ENCODE results near the gene UGGT1. TPM values are rescaled to one million over a fixed set of nuclear protein-coding genes. Genes with fewer than 3 reads are reported as not detected.

UGGT1 gene
- total RNA-seq, 1 donor from 2014 or later: 45.9 TPM

DNA sequence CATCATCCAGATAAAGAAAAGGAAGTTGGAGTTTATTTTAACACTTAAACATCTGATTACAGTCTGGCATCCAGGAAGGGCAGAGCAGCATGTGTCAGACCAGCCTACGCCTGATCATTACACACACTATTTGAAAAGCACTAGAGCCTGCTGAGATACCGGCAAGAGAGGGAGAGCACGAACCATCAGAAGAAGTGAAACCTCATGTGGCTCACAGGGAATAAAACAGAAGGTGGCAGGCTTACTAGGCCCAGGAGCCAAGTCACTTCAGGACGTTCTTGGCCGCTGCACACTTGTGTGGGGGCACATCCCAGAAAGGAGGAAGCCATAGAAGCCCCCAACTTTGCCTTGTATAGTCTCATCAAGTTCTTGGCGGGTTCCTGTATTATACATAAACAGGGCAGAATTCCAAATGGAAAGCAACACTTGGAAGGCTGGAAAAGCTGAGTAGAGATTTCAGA, 105.5 kb downstream of the UGGT1 start:
- peaks cover 6% of the 10 kb centered on the region for H3K36me3 ChIP-seq
- peaks cover 14% of the 10 kb centered on the region for H3K4me1 ChIP-seq
- intact Hi-C loops (cut with DNase I): no loop called here
- H3K4me3 ChIP-seq: no peak overlapping the region
- no peaks in the 10 kb centered on the region for H3K27me3 ChIP-seq
- no peaks in the 10 kb centered on the region for H3K9me3 ChIP-seq
- ATAC-seq: peak; percentile 87
- H3K27ac ChIP-seq: no peak overlapping the region
- no peak for DNase-seq
- TF ChIP-seq, protein P1, sequence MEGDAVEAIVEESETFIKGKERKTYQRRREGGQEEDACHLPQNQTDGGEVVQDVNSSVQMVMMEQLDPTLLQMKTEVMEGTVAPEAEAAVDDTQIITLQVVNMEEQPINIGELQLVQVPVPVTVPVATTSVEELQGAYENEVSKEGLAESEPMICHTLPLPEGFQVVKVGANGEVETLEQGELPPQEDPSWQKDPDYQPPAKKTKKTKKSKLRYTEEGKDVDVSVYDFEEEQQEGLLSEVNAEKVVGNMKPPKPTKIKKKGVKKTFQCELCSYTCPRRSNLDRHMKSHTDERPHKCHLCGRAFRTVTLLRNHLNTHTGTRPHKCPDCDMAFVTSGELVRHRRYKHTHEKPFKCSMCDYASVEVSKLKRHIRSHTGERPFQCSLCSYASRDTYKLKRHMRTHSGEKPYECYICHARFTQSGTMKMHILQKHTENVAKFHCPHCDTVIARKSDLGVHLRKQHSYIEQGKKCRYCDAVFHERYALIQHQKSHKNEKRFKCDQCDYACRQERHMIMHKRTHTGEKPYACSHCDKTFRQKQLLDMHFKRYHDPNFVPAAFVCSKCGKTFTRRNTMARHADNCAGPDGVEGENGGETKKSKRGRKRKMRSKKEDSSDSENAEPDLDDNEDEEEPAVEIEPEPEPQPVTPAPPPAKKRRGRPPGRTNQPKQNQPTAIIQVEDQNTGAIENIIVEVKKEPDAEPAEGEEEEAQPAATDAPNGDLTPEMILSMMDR (IDR thresholded peaks at IDR 0.05): no peak

DNA sequence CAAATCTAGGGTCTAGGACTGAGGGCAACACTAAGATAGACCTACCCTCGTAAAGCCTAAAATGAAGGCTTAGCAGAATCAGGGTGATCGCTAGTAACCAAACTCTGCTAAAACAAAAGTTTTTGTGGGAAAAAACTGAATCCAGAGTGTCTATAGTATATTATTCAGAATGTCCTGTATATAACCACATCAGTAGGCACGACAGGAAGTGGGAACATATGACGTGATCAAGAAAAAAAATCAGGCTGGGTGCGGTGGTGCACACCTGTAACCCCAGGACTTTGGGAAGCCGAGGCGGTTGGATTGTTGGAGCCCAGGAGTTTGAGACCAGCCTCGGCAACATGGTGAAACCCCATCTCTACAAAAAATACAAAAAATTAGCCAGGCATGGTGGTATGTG, 106.1 kb downstream of the UGGT1 start:
- TF ChIP-seq, protein P1 (IDR thresholded peaks at IDR 0.05): no peak
- DNase-seq (no peak), ATAC-seq (no peak)
- no peaks in the 10 kb centered on the region for H3K27me3 ChIP-seq
- peaks cover 14% of the 10 kb centered on the region for H3K4me1 ChIP-seq
- intact Hi-C loops (cut with DNase I): no loop called here
- H3K36me3 ChIP-seq: peaks cover under 1% of the 10 kb centered on the region
- no peak overlapping the region for H3K27ac ChIP-seq
- no peak overlapping the region for H3K4me3 ChIP-seq
- no peaks in the 10 kb centered on the region for H3K9me3 ChIP-seq

DNA sequence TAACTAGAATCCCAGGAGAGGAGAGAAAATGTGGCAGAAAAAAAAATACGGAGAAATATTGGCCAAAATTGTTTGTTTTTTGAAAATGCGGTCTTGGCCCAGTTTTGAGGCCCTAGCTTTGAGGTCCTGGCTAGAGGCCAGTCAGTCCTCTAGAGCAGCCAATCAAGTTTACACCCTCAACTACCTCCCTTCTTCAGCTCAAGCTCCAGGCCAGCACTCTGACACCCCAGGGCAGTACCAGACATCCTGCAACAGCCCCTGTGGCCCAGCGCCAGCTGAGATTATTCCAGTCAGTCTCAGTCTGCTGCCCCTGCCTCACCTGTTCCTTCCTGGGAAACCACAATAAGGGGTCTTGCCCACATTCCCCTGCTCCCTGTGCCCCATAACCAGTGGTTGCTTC, 107.7 kb downstream of the UGGT1 start:
- no peak overlapping the region for H3K4me3 ChIP-seq
- intact Hi-C loops (cut with DNase I): no loop called here
- TF ChIP-seq, protein P1 (IDR thresholded peaks at IDR 0.05): no peak
- no peak overlapping the region for H3K27ac ChIP-seq
- peaks cover 14% of the 10 kb centered on the region for H3K4me1 ChIP-seq
- no peak for DNase-seq
- no peaks in the 10 kb centered on the region for H3K36me3 ChIP-seq
- no peak for ATAC-seq
- no peaks in the 10 kb centered on the region for H3K27me3 ChIP-seq
- no peaks in the 10 kb centered on the region for H3K9me3 ChIP-seq

DNA sequence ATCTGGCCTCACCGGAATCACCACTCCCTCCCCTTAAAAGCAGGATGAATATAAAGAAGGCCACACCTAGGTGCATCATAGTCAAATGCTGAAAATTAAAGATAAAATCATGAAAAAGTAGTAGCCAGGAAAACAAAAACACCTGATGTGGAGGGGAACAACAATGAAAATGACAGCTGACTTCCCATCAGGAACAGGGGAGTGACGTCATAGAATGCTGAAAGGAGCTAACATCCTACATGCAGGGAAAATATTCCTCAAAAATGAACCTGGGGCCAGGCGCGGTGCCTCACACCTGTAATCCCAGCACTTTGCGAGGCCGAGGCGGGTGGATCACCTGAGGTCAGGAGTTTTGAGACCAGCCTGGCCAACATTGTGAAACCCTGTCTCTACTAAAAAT, 108.1 kb downstream of the UGGT1 start:
- ATAC-seq: no peak
- no peak for DNase-seq
- TF ChIP-seq, protein P1 (IDR thresholded peaks at IDR 0.05): no peak
- Histone ChIP-seq H3K36me3 (no peaks in the 10 kb centered on the region), H3K9me3 (no peaks in the 10 kb centered on the region), H3K4me1 (peaks cover 14% of the 10 kb centered on the region), H3K27me3 (no peaks in the 10 kb centered on the region), H3K27ac (no peak overlapping the region), H3K4me3 (no peak overlapping the region)
- intact Hi-C loops (cut with DNase I): no loop called here

DNA sequence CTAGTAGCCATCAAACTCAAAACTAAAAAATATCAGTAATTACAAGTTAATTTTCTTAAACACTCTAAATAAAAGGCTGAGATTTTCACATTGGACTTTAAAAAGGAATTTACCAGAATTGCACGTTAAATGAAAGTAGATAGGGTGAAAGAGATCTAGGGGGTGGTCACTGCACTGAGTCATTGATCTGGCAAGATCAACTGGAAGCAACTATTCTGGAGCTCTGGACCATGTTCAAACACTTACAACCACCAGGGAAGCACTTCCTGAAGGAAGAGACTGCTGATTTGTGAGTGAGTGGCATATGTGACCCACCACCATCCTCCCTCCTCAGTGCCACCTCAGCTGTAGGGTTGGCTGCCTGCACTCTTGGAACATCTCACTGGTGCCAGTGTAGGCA, 111.8 kb downstream of the UGGT1 start:
- TF ChIP-seq, protein P1 (IDR thresholded peaks at IDR 0.05): no peak
- no peak for DNase-seq
- no peak overlapping the region for H3K27ac ChIP-seq
- no peaks in the 10 kb centered on the region for H3K36me3 ChIP-seq
- intact Hi-C loops (cut with DNase I): no loop called here
- no peak overlapping the region for H3K4me3 ChIP-seq
- H3K27me3 ChIP-seq: no peaks in the 10 kb centered on the region
- peaks cover 4% of the 10 kb centered on the region for H3K9me3 ChIP-seq
- no peaks in the 10 kb centered on the region for H3K4me1 ChIP-seq
- ATAC-seq: no peak

DNA sequence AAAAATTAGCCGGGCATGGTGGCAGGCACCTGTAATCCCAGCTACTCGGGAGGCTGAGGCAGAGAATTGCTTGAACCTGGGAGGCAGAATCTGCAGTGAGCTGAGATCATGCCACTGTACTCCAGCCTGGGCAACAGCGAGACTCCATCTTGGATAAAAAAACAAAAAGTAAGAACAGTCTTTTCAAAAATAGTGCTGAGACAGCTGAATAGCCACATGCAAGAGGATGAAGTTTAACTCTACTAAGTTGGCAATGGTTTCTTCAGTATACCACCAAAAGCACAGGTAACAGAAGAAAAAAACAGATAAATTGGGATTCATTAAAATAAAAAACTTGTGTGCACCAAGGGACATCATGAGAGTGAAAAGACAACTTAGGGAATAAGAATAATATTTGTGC, 115.2 kb downstream of the UGGT1 start:
- no peaks in the 10 kb centered on the region for H3K36me3 ChIP-seq
- no peaks in the 10 kb centered on the region for H3K27me3 ChIP-seq
- intact Hi-C loops (cut with DNase I): no loop called here
- no peak for ATAC-seq
- H3K9me3 ChIP-seq: peaks cover 4% of the 10 kb centered on the region
- H3K4me1 ChIP-seq: no peaks in the 10 kb centered on the region
- H3K4me3 ChIP-seq: no peak overlapping the region
- no peak for DNase-seq
- H3K27ac ChIP-seq: no peak overlapping the region
- TF ChIP-seq, protein P1 (IDR thresholded peaks at IDR 0.05): no peak
